ENCODE data around the gene FGD5.

FGD5 gene

DNA sequence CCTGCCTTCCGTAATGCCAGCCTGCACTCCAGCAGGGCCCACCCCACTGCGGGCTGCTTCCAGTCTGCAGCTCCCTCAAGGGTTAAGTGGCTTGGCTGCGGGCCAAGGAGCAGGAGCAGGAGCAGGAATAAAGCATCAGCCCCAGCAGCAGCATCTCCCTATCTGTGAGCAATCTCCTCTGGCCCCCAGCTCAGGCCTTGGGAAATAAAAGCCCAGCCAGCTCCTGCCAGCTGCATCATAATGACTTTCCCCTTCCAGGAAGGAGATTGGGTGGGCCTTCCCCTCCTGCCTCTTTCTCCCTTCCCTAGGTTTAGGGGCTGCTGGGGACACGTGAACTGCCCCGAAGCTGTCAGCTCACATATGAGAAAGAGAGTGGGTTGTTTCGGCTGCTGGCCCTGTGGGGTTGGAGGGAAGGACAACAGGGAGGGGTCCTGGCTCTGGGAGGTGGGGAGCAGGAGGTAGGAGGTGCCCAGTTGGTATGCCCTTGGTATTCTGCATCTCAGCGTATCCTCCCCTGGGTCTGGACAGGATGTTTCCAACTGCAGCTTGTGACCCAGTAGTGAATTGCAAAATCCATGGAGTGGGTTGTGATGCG, 34.6 kb upstream of the FGD5 start:
- TF ChIP-seq GATA3 (IDR thresholded peaks at IDR 0.05; ENCODE audit: low read depth, low read length) = peak; percentile 90
- peak; percentile 99 for TF ChIP-seq GATA2 (IDR thresholded peaks at IDR 0.05; ENCODE audit: low read depth, low read length)

GRCh38 chr3:14785207-14786155, 33.3 kb upstream of the FGD5 start:
- TF ChIP-seq GATA2 (IDR thresholded peaks at IDR 0.05; ENCODE audit: low read depth, low read length) (no peak), GATA3 (IDR thresholded peaks at IDR 0.05; ENCODE audit: low read depth, low read length) (no peak)

DNA sequence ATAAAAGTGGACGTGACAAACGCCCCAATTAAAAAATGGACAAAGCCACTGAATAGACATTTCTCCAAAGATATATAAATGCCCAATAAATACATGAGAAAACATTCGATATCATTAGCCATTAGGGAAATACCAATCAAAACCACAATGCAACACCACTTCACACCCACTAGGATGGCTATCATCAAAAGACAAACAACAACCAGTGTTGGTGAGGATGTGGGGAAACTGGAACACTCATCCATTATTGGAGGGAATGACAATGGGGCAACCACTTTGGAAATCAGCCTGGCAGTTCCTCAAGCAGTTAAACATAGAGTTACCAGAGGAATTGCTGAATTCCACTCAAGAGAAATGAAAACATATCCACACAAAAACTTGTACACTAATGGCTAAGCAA, 32.4 kb upstream of the FGD5 start:
- TF ChIP-seq GATA2 (IDR thresholded peaks at IDR 0.05; ENCODE audit: low read depth, low read length) = no peak

- TF ChIP-seq GATA2 (IDR thresholded peaks at IDR 0.05; ENCODE audit: low read depth, low read length) = no peak
- no peak for TF ChIP-seq GATA3 (IDR thresholded peaks at IDR 0.05; ENCODE audit: low read depth, low read length)
Observed at GRCh38 chr3:14787630-14788029, 31.1 kb upstream of the FGD5 start.

- no peak for TF ChIP-seq GATA2 (IDR thresholded peaks at IDR 0.05; ENCODE audit: low read depth, low read length)
- no peak for TF ChIP-seq GATA3 (IDR thresholded peaks at IDR 0.05; ENCODE audit: low read depth, low read length)
Observed at GRCh38 chr3:14788644-14789043, 30.1 kb upstream of the FGD5 start.

DNA sequence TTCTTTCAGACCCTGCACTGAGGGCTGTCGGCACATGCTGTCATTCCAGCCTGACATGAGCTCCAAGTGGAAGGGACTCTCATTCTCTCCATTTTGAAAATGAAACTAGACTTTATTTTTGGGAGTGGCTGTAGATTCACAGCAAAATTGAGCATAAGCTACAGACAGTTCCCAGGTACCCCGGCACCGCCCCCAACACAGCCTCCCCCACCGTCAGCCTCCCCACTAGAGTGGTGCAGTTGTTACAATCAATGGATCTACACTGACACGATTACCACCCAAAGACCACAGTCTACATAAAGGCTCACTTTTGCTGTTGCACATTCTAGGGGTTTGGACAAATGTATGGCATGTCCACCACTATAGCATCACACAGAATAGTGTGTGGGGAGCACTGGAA, 29.5 kb upstream of the FGD5 start:
- TF ChIP-seq GATA2 (IDR thresholded peaks at IDR 0.05; ENCODE audit: low read depth, low read length) (no peak), GATA3 (IDR thresholded peaks at IDR 0.05; ENCODE audit: low read depth, low read length) (no peak)

GRCh38 chr3:14789640-14790285, 29.0 kb upstream of the FGD5 start:
- TF ChIP-seq GATA2 (IDR thresholded peaks at IDR 0.05; ENCODE audit: low read depth, low read length) = no peak
- TF ChIP-seq GATA3 (IDR thresholded peaks at IDR 0.05; ENCODE audit: low read depth, low read length) = no peak

GRCh38 chr3:14791343-14791945, 27.3 kb upstream of the FGD5 start:
- no peak for TF ChIP-seq GATA2 (IDR thresholded peaks at IDR 0.05; ENCODE audit: low read depth, low read length)
- TF ChIP-seq GATA3 (IDR thresholded peaks at IDR 0.05; ENCODE audit: low read depth, low read length) = no peak

DNA sequence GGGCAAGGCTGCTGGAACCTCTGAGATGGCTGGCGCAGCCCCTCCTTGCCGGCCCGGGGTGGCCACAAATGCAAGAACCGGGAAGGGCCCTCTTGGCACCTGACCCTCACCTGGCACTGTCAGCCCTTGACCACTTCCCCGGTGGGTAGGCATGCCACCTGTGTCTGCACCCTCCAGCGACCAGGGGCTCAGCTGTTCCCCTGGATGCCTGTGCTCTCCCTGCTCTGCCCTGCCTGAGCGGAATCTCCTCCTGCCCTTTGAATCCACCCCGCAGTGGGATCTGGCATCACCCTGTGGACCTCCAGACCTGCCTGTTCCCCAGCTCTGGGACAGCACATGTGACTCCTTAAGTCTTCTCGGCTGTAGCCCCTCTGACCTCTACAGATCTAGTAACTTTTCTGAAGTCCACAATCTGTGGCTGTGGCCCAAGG, 26.1 kb upstream of the FGD5 start:
- TF ChIP-seq GATA3 (IDR thresholded peaks at IDR 0.05; ENCODE audit: low read depth, low read length) (no peak), GATA2 (IDR thresholded peaks at IDR 0.05; ENCODE audit: low read depth, low read length) (no peak)

DNA sequence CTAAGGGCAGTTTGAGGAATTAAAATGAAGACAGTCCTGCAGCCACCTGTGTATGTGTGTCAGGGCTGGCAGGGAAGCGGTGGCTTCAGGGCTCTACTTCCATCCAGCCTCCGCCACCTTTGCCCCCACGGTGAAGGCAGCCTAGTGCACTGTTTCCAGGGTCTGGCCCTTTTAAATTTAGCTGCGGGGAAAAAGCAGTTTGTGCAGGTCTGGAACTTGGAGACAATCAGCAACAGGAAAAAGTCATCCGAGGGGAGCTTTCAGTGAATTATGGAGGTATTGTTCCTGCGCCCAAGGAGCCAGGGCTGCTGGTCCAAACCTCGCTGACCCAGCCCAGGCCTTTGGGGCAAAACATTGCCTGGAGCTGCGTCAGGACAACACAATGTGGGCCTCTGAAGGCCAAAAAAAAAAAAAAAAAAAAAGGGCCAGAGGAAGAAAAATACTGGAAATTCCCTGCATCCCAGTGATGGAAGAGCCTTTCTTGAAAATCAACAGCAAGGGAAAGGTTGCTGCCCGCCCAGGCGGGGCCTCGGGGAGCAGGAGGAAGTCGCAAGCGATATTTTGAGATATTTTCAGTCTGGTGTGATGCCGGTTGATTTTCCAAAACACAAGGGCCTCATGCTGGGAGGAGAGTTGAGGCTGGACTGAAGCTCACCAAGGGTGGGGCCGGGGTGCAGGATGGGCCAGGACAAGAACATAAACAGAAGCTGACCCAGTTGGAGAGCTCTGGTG, 25.5 kb upstream of the FGD5 start:
- TF ChIP-seq GATA2 (IDR thresholded peaks at IDR 0.05; ENCODE audit: low read depth, low read length) = no peak
- no peak for TF ChIP-seq GATA3 (IDR thresholded peaks at IDR 0.05; ENCODE audit: low read depth, low read length)

- TF ChIP-seq GATA3 (IDR thresholded peaks at IDR 0.05; ENCODE audit: low read depth, low read length) = no peak
- TF ChIP-seq GATA2 (IDR thresholded peaks at IDR 0.05; ENCODE audit: low read depth, low read length) = no peak
Observed at GRCh38 chr3:14793858-14794234, 24.9 kb upstream of the FGD5 start.

GRCh38 chr3:14794435-14794834, 24.3 kb upstream of the FGD5 start:
- TF ChIP-seq GATA2 (IDR thresholded peaks at IDR 0.05; ENCODE audit: low read depth, low read length) (no peak), GATA3 (IDR thresholded peaks at IDR 0.05; ENCODE audit: low read depth, low read length) (no peak)

- TF ChIP-seq GATA3 (IDR thresholded peaks at IDR 0.05; ENCODE audit: low read depth, low read length) (no peak), GATA2 (IDR thresholded peaks at IDR 0.05; ENCODE audit: low read depth, low read length) (no peak)
Observed at GRCh38 chr3:14795996-14796395, 22.8 kb upstream of the FGD5 start.
